ENCODE results near the gene PTRH2.
"Not testable (repeated sequence)": the region's sequence is repeated elsewhere in the genome, so short reads cannot be mapped to it uniquely, and the experiment has no call there.

The PTRH2 gene

DNA sequence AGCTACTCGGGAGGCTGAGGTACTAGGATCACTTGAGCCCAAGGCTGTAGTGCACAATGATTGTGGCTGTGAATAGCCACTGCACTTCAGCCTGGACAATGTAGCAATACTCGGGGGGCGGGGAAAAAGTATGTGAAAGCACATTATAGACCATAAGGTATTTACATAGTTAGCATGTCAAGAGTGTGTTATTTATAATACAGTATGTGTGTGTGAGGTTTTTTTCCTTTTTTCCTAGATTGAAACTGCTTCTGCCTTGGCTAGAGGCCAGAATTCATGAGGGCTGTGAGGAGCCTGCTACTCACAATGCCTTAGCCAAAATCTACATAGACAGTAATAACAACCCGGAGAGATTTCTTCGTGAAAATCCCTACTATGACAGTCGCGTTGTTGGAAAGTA is 30.5 kb downstream of the PTRH2 start:
- FAIRE-seq (no peak), DNase-seq (ENCODE audit: extremely low spot score, insufficient read length, low read depth) (no peak)

DNA sequence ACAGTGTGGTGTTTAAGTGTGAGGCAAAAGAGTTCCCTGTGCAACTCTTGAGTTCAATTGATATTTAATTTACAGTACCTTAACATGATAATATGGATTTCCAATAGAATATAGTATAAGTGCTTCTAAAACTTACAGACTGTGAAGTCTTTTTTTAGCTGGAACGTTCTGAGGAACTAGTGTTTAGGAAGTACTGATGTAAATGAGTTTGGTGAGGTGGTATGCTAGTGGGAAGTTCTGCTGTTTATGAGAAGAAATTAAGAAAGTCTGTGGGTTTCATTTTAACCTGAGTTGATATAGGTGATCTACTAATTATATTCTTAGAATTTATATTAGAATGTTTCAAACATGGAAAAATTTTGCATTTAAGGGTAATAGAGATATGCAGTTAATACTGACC is 32.0 kb downstream of the PTRH2 start:
- DNase-seq (ENCODE audit: extremely low spot score, insufficient read length, low read depth) (no peak), FAIRE-seq (no peak)

DNA sequence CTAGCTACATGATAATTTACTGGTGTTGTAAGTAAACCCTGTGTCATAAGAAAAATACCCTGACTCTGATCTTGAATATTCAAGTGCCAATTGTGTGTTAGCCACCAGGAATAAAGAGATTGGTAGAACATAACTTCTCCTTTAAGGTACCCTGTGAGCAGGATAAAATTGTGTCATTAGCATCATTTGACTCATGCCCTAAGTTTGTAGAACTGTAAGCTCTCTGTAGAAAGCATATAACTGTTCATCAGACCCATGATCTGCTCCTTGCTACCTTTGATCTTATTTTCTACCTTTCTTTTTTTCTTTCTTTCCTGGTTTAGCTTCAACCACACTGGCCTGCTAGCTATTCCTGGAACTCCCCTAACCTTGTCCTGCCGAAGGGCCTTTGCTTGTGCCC is 35.8 kb downstream of the PTRH2 start:
- DNase-seq (ENCODE audit: extremely low spot score, insufficient read length, low read depth) (no peak), FAIRE-seq (peak; percentile 74)

DNA sequence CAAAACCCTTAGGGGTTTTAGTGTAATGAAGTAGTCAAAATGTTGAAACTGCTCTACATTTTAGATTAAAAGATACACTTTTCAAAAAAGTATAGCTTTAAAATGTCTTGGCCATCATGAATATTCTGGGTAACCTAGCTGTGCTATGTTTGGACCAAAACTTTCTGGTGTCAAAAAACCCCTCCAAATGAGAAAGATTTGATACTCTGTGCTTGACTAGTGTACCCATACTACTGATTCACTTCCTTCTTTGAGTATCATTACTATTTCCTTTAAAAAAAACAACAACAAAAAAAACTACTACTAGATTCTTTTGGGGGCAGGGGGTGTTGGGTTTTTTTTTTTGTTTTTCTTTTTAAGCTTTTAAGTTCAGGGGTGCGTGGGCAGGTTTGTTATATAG is 37.3 kb downstream of the PTRH2 start:
- DNase-seq (ENCODE audit: extremely low spot score, insufficient read length, low read depth) (no peak), FAIRE-seq (no peak)

DNA sequence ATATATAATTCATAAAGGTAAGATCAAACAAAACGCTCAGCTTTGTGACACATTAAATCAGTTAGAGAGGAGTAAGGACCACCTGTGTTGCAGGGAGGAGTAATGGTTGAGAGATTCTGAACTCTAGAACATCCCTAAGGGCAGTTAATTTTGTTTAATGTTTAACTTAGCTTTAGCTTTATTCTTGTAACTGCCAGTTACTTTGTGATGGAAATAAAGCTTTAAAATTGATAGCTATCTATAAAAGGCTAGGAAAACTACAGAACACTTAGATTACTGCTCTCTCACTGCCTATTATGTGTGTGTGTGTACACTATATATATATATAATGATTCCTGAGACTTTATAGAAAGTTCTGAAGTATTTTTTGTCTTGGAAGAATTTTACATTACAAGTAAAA is 37.8 kb downstream of the PTRH2 start:
- FAIRE-seq = peak; percentile 77
- no peak for DNase-seq (ENCODE audit: extremely low spot score, insufficient read length, low read depth)

DNA sequence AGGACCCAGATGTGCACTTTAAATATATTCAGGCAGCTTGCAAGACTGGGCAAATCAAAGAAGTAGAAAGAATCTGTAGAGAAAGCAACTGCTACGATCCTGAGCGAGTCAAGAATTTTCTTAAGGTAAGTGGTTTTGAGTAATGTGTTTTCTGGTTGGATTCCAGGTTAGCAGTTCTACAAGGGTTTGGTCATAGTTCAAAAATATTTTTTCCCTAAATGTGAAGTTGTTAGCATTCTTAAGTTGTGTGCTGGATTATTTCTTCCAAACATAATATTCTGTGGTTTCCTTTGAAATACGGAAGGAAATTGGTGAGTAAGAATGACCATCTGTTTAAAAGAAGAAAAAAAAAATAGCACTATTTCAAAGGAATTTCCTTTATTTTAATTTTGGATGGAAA is 38.4 kb downstream of the PTRH2 start:
- peak; percentile 52 for FAIRE-seq
- no peak for DNase-seq (ENCODE audit: extremely low spot score, insufficient read length, low read depth)

DNA sequence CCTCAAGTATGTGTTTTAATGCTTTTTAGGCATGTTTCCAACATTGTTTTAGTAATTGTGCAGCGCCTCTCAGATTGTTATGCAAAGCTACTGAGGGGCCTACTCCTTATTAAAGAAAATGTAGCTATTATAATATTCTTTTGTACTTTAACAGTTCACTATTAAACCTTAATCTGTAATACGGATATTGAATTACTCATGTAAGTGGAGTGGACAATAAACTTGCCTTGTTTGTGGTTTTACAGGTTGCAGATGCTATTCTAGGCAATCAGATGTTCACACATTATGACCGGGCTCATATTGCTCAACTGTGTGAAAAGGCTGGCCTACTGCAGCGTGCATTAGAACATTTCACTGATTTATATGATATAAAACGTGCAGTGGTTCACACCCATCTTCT is 41.0 kb downstream of the PTRH2 start:
- FAIRE-seq (no peak), DNase-seq (ENCODE audit: extremely low spot score, insufficient read length, low read depth) (no peak)

DNA sequence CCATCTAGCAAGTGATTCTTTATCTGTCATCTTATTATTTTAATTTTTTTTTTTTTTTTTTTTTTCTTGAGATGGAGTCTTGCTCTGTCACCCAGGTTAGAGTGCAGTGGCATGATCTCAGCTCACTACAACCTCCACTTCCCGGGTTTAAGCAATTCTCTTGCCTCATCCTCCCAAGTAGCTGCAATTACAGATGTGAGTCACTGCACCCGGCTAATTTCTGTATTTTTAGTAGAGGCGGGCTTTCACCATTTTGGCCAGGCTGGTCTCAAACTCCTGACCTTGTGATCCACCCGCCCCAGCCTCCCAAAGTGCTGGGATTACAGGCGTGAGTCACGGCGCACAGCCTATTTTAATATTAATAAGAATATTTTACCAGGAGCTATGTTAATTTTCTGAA is 50.6 kb downstream of the PTRH2 start:
- DNase-seq (ENCODE audit: extremely low spot score, insufficient read length, low read depth); FAIRE-seq: not testable (repeated sequence)

DNA sequence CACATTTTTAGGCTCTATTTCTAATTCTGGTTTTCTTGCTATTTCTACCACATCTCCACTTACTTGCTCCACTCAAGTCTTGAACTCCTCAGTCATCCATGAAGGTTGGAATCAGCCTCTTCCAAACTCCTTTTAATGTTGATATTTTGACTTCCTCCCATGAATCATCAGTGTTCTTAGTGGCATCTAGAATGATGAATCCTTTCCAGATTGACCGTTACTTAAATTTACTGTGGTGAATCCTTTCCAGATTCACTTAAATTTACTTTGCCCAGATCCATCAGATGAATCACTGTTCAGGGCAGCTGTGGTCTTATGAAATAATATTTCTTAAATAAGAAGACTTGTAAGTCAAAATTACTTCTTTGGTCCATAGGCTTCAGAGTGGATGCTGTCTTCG is 55.1 kb downstream of the PTRH2 start:
- FAIRE-seq = no peak
- no peak for DNase-seq (ENCODE audit: extremely low spot score, insufficient read length, low read depth)

DNA sequence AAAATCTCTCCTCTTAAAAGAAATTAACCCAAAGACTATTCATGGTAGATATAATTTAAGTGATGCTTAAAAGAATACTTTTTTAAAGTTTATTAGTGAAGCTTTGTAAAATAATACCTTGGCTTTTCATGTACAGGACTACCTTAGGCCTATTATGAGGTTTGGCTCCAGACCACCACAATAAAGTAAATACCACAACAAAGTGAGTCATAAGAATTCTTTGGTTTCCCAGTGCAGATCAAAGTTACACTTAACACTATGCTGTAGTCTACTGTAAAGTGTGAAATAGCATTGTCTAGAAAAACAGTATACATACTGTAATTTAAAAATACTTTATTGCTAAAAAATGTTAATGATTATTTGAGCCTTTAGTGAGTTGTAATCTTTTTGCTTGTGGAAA is 55.9 kb downstream of the PTRH2 start:
- FAIRE-seq = no peak
- DNase-seq (ENCODE audit: extremely low spot score, insufficient read length, low read depth) = no peak

DNA sequence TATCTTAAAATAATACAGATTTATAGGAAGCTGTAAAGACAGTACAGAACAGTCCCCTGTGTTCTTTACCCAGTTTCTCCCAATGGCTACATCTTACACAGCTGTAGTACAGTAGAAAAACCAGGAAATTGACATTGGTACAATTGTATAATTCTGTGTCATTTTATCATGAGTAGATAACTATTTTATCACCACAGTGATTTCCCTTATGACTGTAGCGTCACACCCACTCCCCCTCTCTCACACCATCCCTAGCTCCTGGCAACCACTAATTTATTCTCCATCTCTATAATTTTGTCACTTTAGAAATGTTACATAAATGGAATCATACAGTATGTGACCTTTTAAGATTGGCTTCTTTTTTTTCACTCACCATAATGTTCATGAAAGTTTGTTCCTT is 56.6 kb downstream of the PTRH2 start:
- no peak for FAIRE-seq

DNA sequence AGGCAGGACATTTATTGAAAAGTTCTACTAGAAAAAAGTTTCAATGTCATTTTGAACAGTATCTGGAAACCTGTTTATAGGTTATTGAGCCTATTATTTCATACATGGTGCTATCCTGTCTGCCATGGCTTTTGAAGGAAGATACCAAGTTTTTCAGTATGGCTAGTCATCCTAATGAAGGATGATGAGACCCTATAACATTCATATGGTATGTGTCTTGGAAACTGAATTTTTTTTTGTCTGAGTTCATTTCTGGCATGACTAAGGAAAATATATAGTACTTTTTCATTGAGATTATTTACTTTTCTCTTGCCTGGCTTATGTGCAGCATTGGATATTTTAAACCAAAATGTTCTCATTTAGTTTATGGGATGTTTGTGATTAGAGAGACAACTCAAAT is 57.3 kb downstream of the PTRH2 start:
- DNase-seq (ENCODE audit: extremely low spot score, insufficient read length, low read depth) = no peak
- FAIRE-seq = no peak

More for the DNA sequence above, 56.6 kb downstream of the PTRH2 start:
- no peak for DNase-seq (ENCODE audit: extremely low spot score, insufficient read length, low read depth)

Data from GM18507 (cell line).